RWPE1 (cell line): ENCODE data around the gene PDZRN3.

Experiments
- CTCF ChIA-PET: fragments of 350-600 bp; sonication (Branson Sonifier 250); formaldehyde crosslinking; extraction: SDS; loops from one replicate; lab custom pipeline; 2021; lab: Yijun Ruan, JAX
- POLR2A ChIA-PET: fragments of 400-600 bp; formaldehyde crosslinking; extraction: SDS; loops from one replicate; lab custom pipeline; 2020; ENCODE audit warnings: antibody characterized with exemption; ENCODE audit not compliant: low non-redundant PET; lab: Yijun Ruan, JAX
- DNase-seq: peaks from one replicate; pipeline ENCODE4 v3.0.0; 2012; ENCODE audit warnings: low spot score
- H3K27ac ChIP-seq: fragments of 450-650 bp; 2 replicates; pipeline ENCODE4 v1.5.1; 2017
- CTCF ChIP-seq: fragments of 450-650 bp; conservative IDR thresholded peaks from 2 replicates; pipeline ENCODE4 v1.5.1; 2017; ENCODE audit warnings: low read depth, mild to moderate bottlenecking

PDZRN3 gene

GRCh38 chr3:73602170-73602569, 22.6 kb downstream of the PDZRN3 start:
- DNase-seq, result no peak
- ChIA-PET CTCF (interaction anchor here (0.6 kb wide), 1 partner anchor 748 kb away, joined by 7 read pairs; no protein-coding TSS in a partner anchor), POLR2A (no interaction called here)
- TF ChIP-seq CTCF, result no peak
- no peak overlapping the region for H3K27ac ChIP-seq

GRCh38 chr3:73601481-73601880, 23.3 kb downstream of the PDZRN3 start:
- CTCF ChIA-PET, result no interaction called here
- no peak overlapping the region for H3K27ac ChIP-seq
- TF ChIP-seq CTCF, result no peak
- POLR2A ChIA-PET, result no interaction called here
- no peak for DNase-seq

GRCh38 chr3:73601011-73601410, 23.7 kb downstream of the PDZRN3 start:
- DNase-seq, result no peak
- H3K27ac ChIP-seq, result no peak overlapping the region
- CTCF ChIA-PET, result no interaction called here
- TF ChIP-seq CTCF, result no peak
- POLR2A ChIA-PET, result no interaction called here

GRCh38 chr3:73600293-73600938, 24.3 kb downstream of the PDZRN3 start:
- no peak for TF ChIP-seq CTCF
- CTCF ChIA-PET, result no interaction called here
- POLR2A ChIA-PET, result no interaction called here
- H3K27ac ChIP-seq, result no peak overlapping the region
- DNase-seq, result no peak

- no peak for DNase-seq
- ChIA-PET CTCF (no interaction called here), POLR2A (no interaction called here)
- TF ChIP-seq CTCF, result no peak
- no peak overlapping the region for H3K27ac ChIP-seq
These were observed 25.1 kb downstream of the PDZRN3 start for GRCh38 chr3:73599605-73600004.

GRCh38 chr3:73597476-73597875, 27.3 kb downstream of the PDZRN3 start:
- DNase-seq, result no peak
- TF ChIP-seq CTCF, result no peak
- no peak overlapping the region for H3K27ac ChIP-seq
- ChIA-PET POLR2A (no interaction called here), CTCF (no interaction called here)
